GM10248 (cell line): ENCODE results near the gene LRRC73.
"Not testable (repeated sequence)": the region's sequence is repeated elsewhere in the genome, so short reads cannot be mapped to it uniquely, and the experiment has no call there.

Experiments
- CTCF ChIA-PET: fragments of 300-600 bp; sonication (Branson Sonifier 250); formaldehyde crosslinking; extraction: SDS; loops from one replicate; lab custom pipeline; 2021; ENCODE audit warnings: antibody characterized with exemption; lab: Yijun Ruan, JAX
- POLR2A ChIA-PET: fragments of 350-650 bp; sonication (Branson Sonifier 250); formaldehyde crosslinking; extraction: SDS; loops from one replicate; lab custom pipeline; 2020; ENCODE audit warnings: antibody characterized with exemption; lab: Yijun Ruan, JAX
- DNase-seq: peaks from one replicate; pipeline ENCODE4 v3.0.0; 2012; ENCODE audit errors: extremely low spot score
- TF ChIP-seq, protein P1 (sequence below): IDR thresholded peaks from 2 replicates; pipeline ENCODE4 v1.5.1; 2012; ENCODE audit warnings: mild to moderate bottlenecking, low read depth; ENCODE audit errors: extremely low read depth, missing control alignments, control extremely low read depth

The LRRC73 gene

DNA sequence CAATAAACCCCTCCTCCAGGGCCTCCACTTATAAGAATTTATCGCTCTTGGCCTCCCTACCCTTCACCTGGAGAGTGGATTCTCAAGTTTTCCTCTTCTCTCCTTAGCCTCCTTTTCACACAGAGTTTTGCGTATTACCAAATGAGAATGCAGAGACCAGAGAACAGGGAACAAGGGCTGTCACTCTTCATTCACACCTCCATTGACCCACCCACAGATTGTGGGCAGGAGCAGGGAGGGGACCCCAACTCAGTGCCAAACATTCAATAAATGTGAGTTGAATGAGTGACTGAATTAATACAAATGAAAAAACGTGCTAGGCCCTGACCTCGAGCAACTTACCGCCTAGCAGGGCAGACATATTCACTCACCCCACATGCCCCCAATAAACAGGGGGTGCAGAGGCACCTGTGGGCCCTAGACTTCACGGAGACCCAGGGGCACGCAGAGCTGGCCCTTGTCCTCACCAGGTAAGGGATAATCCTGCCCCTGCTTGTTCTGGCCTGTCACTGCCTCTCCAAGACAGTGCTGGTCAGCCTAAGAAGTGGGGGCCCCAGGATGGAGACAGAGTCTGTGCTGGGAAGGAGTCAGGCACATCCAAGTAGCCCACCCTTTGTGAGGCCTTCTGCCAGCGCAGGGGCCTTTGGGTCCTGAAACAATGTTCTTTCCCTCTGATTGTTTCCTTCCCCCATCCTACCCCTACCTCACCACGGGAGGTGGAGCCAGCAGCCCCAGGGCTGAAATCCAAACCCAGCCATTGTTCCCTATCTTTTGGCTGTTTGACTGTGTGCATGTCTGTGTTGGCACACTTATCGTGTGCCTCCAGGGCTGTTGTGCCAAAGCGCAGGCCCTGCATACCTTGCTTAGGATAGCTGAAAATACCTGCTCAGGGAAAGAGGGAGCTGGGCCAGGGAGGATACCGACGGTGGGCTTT is 41.1 kb downstream of the LRRC73 start:
- no peak for DNase-seq
- POLR2A ChIA-PET = no interaction called here
- CTCF ChIA-PET = interaction anchor here (1.0 to 2.7 kb wide), 3 partner anchors 11 to 240 kb away, joined by 3 to 11 read pairs (median 3); partner anchors contain the start of gene DNPH1
- TF ChIP-seq, protein P1, sequence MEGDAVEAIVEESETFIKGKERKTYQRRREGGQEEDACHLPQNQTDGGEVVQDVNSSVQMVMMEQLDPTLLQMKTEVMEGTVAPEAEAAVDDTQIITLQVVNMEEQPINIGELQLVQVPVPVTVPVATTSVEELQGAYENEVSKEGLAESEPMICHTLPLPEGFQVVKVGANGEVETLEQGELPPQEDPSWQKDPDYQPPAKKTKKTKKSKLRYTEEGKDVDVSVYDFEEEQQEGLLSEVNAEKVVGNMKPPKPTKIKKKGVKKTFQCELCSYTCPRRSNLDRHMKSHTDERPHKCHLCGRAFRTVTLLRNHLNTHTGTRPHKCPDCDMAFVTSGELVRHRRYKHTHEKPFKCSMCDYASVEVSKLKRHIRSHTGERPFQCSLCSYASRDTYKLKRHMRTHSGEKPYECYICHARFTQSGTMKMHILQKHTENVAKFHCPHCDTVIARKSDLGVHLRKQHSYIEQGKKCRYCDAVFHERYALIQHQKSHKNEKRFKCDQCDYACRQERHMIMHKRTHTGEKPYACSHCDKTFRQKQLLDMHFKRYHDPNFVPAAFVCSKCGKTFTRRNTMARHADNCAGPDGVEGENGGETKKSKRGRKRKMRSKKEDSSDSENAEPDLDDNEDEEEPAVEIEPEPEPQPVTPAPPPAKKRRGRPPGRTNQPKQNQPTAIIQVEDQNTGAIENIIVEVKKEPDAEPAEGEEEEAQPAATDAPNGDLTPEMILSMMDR = no peak

DNA sequence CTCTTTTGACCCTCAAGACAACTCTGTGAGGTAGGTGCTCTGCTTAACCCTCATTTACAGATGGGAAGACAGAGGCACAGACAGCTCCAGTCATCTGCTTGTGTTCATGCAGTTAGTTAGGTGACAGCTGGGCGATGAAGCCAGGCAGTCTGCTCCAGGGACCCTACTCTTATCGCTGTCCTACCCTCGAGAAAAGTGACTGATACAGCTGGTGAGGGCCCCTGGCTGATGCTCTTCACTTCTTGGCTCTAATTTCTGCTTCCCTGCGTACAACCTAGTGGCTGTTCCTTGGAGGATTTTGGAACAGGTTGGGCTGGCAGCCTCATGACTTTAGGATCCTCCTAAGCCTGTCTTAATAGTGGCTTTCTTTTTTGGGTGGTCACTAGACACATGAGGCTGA is 41.9 kb downstream of the LRRC73 start:
- POLR2A ChIA-PET = no interaction called here
- TF ChIP-seq, protein P1 = no peak
- no peak for DNase-seq
- CTCF ChIA-PET = interaction anchor here (0.6 to 1.6 kb wide), 3 partner anchors 13 to 239 kb away, joined by 3 to 4 read pairs (median 3); partner anchors contain the start of genes DLK2 and DNPH1

DNA sequence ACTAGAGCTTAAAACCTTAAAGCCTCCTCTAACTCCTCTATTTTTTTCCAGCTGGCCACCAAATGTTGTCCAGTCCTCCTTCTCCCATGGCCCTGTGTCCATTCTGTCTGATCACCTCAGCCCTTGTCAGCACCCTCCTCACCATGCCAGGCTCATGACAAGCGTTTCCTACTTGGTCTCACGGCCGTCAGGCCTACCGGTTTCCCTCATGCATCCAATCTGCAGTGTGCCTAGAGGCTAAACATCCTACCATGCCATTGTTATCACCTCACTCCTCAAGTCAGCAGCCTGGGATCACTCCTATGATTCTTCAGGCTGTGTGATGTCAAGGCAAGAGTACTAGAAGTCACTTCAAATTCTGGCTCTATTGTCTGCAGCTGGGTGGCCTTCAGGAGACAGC is 42.4 kb downstream of the LRRC73 start:
- DNase-seq = no peak
- CTCF ChIA-PET = interaction anchor here (0.6 to 1.6 kb wide), 3 partner anchors 13 to 239 kb away, joined by 3 to 4 read pairs (median 3); partner anchors contain the start of genes DLK2 and DNPH1
- POLR2A ChIA-PET = no interaction called here
- TF ChIP-seq, protein P1 = no peak

DNA sequence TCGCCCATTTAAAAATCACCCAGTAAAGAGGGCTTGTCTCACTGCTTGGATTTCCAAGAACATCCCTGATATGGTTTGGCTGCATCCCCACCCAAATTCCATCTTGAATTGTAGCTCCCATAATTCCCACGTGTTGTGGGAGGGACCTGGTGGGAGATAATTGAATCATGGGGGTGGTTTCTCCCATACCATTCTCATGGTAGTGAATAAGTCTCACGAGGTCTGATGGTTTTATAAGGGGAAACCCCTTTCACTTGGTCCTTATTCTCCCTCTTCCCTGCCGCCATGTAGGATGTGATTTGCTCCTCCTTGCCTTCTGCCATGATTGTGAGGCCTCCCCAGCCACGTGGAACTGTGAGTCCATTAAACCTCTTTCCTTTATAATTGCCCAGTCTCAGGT is 42.9 kb downstream of the LRRC73 start:
- DNase-seq, POLR2A ChIA-PET: not testable (repeated sequence)
- CTCF ChIA-PET = interaction anchor here (0.6 to 1.1 kb wide), 2 partner anchors 12 to 25 kb away, joined by 3 to 4 read pairs; partner anchors contain the start of gene DLK2

DNA sequence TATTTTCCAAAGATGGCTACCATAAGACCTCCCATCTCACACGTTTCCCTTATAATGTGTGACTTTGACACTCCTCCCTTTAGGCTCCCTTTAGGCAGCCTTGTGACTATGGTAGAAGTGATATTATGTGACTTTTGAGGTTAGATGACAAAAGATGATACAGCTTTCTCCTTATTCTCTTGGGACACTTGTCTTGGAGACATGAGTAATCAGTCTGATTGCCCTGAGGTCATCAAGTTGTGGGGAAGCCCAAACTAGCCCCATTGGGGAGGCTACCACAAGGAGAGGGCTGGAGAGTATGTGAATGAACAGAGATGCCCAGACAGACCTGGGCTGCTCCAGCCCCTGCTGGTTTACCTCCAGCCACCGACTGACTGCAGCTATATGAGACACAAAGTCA is 44.2 kb downstream of the LRRC73 start:
- ChIA-PET CTCF (interaction anchor here (0.8 to 1.4 kb wide), 3 partner anchors 11 to 41 kb away, joined by 3 to 5 read pairs (median 3); partner anchors contain the start of gene DLK2), POLR2A (no interaction called here)
- DNase-seq = no peak
- TF ChIP-seq, protein P1 = no peak

DNA sequence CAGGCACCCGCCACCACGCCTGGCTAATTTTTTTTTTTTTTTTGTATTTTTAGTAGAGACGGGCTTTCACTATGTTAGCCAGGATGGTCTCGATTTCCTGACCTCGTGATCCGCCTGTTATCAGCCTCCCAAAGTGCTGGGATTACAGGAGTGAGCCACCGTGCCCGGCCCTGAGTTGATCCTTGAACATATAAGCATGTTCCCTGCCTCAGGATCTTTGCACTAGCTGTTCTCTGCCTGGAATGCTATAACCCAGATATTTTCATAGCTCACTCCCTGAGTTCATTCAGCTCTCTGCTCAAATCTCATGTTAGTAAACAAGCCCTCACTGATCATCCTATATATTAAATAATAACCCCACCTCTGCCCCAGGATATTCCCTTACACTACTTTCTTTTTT is 45.8 kb downstream of the LRRC73 start:
- POLR2A ChIA-PET = interaction anchor here (0.7 kb wide), 1 partner anchor 20 kb away, joined by 7 read pairs; no protein-coding TSS in a partner anchor
- CTCF ChIA-PET = interaction anchor here (0.9 to 2.2 kb wide), 3 partner anchors 10 to 41 kb away, joined by 3 to 6 read pairs (median 3); no protein-coding TSS in a partner anchor
- DNase-seq = no peak
- TF ChIP-seq, protein P1 = no peak
